ENCODE results near the gene KLF17. TPM values are rescaled to one million over a fixed set of nuclear protein-coding genes. Genes with fewer than 3 reads are reported as not detected.

The KLF17 gene
- total RNA-seq = under 1 TPM in 1 of 2 donors, not detected in 1; 0.80 TPM

DNA sequence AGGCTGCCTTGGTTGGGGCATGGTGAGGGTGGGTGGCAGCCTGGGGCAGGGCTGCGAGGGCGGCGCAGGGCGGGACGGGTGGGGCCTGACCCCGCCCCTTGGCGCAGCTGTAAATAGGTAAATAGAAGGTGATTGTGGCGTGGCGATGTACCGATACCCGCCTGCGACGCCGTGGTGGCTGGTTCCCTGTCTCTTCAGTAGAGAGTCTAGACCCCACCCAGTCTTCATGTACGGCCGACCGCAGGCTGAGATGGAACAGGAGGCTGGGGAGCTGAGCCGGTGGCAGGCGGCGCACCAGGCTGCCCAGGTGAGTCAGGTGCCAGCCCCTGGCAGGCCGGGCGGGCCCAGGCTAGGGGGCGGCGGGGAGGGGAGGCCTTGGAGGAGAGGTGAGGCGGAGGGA, at the start of gene KLF17:
Gene KLF17, plus strand, starts transcription at position 140 of the 400 bp plus-strand sequence. Its CDS starts 87 bp downstream, at position 227.
- no peaks in the 10 kb centered on the region for H3K36me3 ChIP-seq
- WGBS = 97% methylated on average over 25 of the region's 25 CpGs
- no peak within 1 kb of the TSS for H3K4me3 ChIP-seq
- no peaks in the 10 kb centered on the region for H3K27me3 ChIP-seq (replicated peaks; ENCODE audit: insufficient read depth)
- no peaks in the 10 kb centered on the region for H3K4me1 ChIP-seq (replicated peaks)
- no peak within 1 kb of the TSS for H3K27ac ChIP-seq
- TF ChIP-seq POLR2A (IDR thresholded peaks at IDR 0.05) = no peak
- no peak for TF ChIP-seq CTCF (IDR thresholded peaks at IDR 0.05)
- no peak for TF ChIP-seq POLR2AphosphoS5 (IDR thresholded peaks at IDR 0.05)
- H3K9me3 ChIP-seq = no peaks in the 10 kb centered on the region
- no peak for DNase-seq (ENCODE audit: low spot score)
- intact Hi-C loops (cut with DNase I) = no loop called here

GRCh38 chr1:44071461-44071860, 47.2 kb upstream of the KLF17 start:
- Histone ChIP-seq H3K9me3 (no peaks in the 10 kb centered on the region), H3K4me1 (replicated peaks) (no peaks in the 10 kb centered on the region), H3K27ac (no peak overlapping the region), H3K4me3 (no peak overlapping the region), H3K27me3 (replicated peaks; ENCODE audit: insufficient read depth) (no peaks in the 10 kb centered on the region), H3K36me3 (no peaks in the 10 kb centered on the region)
- TF ChIP-seq POLR2AphosphoS5 (IDR thresholded peaks at IDR 0.05) (no peak), POLR2A (IDR thresholded peaks at IDR 0.05) (no peak), CTCF (IDR thresholded peaks at IDR 0.05) (no peak)
- WGBS = 90% methylated on average over 3 of the region's 3 CpGs
- intact Hi-C loops (cut with DNase I) = no loop called here
- no peak for DNase-seq (ENCODE audit: low spot score)

- TF ChIP-seq POLR2AphosphoS5 (IDR thresholded peaks at IDR 0.05) (no peak), POLR2A (IDR thresholded peaks at IDR 0.05) (no peak), CTCF (IDR thresholded peaks at IDR 0.05) (no peak)
- no peaks in the 10 kb centered on the region for H3K27me3 ChIP-seq (replicated peaks; ENCODE audit: insufficient read depth)
- no peaks in the 10 kb centered on the region for H3K36me3 ChIP-seq
- intact Hi-C loops (cut with DNase I) = no loop called here
- H3K4me3 ChIP-seq = no peak overlapping the region
- no peak overlapping the region for H3K27ac ChIP-seq
- no peaks in the 10 kb centered on the region for H3K4me1 ChIP-seq (replicated peaks)
- DNase-seq (ENCODE audit: low spot score) = no peak
- H3K9me3 ChIP-seq = no peaks in the 10 kb centered on the region
Observed at GRCh38 chr1:44072204-44072603, 46.4 kb upstream of the KLF17 start.

GRCh38 chr1:44072821-44073220, 45.8 kb upstream of the KLF17 start:
- Histone ChIP-seq H3K4me3 (no peak overlapping the region), H3K4me1 (replicated peaks) (no peaks in the 10 kb centered on the region), H3K36me3 (no peaks in the 10 kb centered on the region), H3K9me3 (no peaks in the 10 kb centered on the region), H3K27ac (no peak overlapping the region), H3K27me3 (replicated peaks; ENCODE audit: insufficient read depth) (no peaks in the 10 kb centered on the region)
- DNase-seq (ENCODE audit: low spot score) = no peak
- intact Hi-C loops (cut with DNase I) = no loop called here
- TF ChIP-seq POLR2A (IDR thresholded peaks at IDR 0.05) = no peak
- no peak for TF ChIP-seq CTCF (IDR thresholded peaks at IDR 0.05)
- no peak for TF ChIP-seq POLR2AphosphoS5 (IDR thresholded peaks at IDR 0.05)
- WGBS = 93% methylated on average over 2 of the region's 2 CpGs

DNA sequence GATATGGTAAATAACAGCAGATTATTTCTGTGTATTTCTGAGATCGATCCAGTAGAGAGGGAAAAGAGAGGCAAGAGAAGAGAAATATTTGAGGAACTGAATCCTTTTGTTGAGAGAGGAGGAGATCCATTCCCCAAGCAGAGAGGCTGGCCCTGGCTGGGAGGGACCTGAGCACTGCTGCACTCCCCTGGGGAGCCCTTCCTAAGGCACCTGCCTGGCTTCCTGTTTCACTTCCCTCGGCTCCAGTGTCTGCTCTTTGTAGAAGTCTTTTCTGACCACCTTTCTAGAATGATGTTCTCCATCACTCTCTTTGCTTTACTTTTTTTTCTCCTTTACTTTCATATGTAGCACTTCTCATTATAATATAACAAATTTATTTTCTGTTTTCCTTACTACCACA, 45.1 kb upstream of the KLF17 start:
- Histone ChIP-seq H3K4me3 (no peak overlapping the region), H3K27me3 (replicated peaks; ENCODE audit: insufficient read depth) (no peaks in the 10 kb centered on the region), H3K4me1 (replicated peaks) (no peaks in the 10 kb centered on the region), H3K9me3 (no peaks in the 10 kb centered on the region), H3K36me3 (no peaks in the 10 kb centered on the region), H3K27ac (no peak overlapping the region)
- TF ChIP-seq POLR2A (IDR thresholded peaks at IDR 0.05) (no peak), CTCF (IDR thresholded peaks at IDR 0.05) (no peak), POLR2AphosphoS5 (IDR thresholded peaks at IDR 0.05) (no peak)
- WGBS = 71% methylated on average over 2 of the region's 2 CpGs
- intact Hi-C loops (cut with DNase I) = no loop called here
- no peak for DNase-seq (ENCODE audit: low spot score)
